ENCODE results near the gene THSD4.

THSD4 gene

GRCh38 chr15:71440489-71441110 lies 325.3 kb downstream of the THSD4 start:
- H3K4me1 ChIP-seq (ENCODE audit: control insufficient read depth, insufficient read depth, low read depth, low read length): peaks cover 4% of the 10 kb centered on the region
- no peak overlapping the region for H3K4ac ChIP-seq (ENCODE audit: low read depth in 1 of 2, low read length in 2 of 2)
- no CpG with 5 or more reads among the region's 3 CpGs for WGBS
- no peak overlapping the region for H2BK5ac ChIP-seq (ENCODE audit: low read depth, low read length, poor library complexity, severe bottlenecking)
- no peak overlapping the region for H3K4me2 ChIP-seq (ENCODE audit: low read length, poor library complexity, severe bottlenecking)
- no peak overlapping the region for H3K14ac ChIP-seq (ENCODE audit: low read length in 2 of 2)
- peak; percentile 69 for DNase-seq
- H3K27me3 ChIP-seq (ENCODE audit: control insufficient read depth in 1 of 2, insufficient read depth in 1 of 2, low read length in 2 of 2): no peaks in the 10 kb centered on the region
- no peak overlapping the region for H3K9ac ChIP-seq (ENCODE audit: low read length)
- no peak overlapping the region for H4K8ac ChIP-seq (ENCODE audit: low read length)
- no peak overlapping the region for H3K27ac ChIP-seq (ENCODE audit: low read length, poor library complexity, severe bottlenecking)
- no peak overlapping the region for H3K23ac ChIP-seq (ENCODE audit: low read length in 2 of 2)
- H3K36me3 ChIP-seq (ENCODE audit: control insufficient read depth in 1 of 2, insufficient read depth in 2 of 2, low read depth in 1 of 2, low read length in 2 of 2): peaks cover 0 to 5% of the 10 kb centered on the region in 2 experiments
- H3K18ac ChIP-seq (ENCODE audit: low read depth in 1 of 2, low read length in 2 of 2): no peak overlapping the region
- H2BK15ac ChIP-seq (ENCODE audit: low read depth, poor library complexity, severe bottlenecking): no peak overlapping the region
- peaks cover 6% of the 10 kb centered on the region for H3K9me3 ChIP-seq (ENCODE audit: control insufficient read depth, low read length)
- H3K4me3 ChIP-seq (ENCODE audit: insufficient read depth in 1 of 2, low read depth in 1 of 2, low read length in 2 of 2): no peak overlapping the region
- no peak overlapping the region for H2BK120ac ChIP-seq (ENCODE audit: low read depth, low read length)
- H3K79me1 ChIP-seq (replicated peaks; ENCODE audit: low read length, poor library complexity, severe bottlenecking): no peaks in the 10 kb centered on the region
- H4K91ac ChIP-seq (ENCODE audit: low read length): no peak overlapping the region
- no peak overlapping the region for H2AK5ac ChIP-seq (ENCODE audit: low read length, severe bottlenecking)
- no peak overlapping the region for H2BK12ac ChIP-seq (ENCODE audit: low read length in 2 of 2)
- no peak overlapping the region for H2AFZ ChIP-seq (ENCODE audit: low read depth, low read length)

GRCh38 chr15:71443538-71443937 lies 328.3 kb downstream of the THSD4 start:
- Histone ChIP-seq H4K91ac (ENCODE audit: low read length) (no peak overlapping the region), H3K4me3 (ENCODE audit: insufficient read depth in 1 of 2, low read depth in 1 of 2, low read length in 2 of 2) (no peak overlapping the region), H3K36me3 (ENCODE audit: control insufficient read depth in 1 of 2, insufficient read depth in 2 of 2, low read depth in 1 of 2, low read length in 2 of 2) (no peaks in the 10 kb centered on the region), H3K4ac (ENCODE audit: low read depth in 1 of 2, low read length in 2 of 2) (no peak overlapping the region), H3K14ac (ENCODE audit: low read length in 2 of 2) (no peak overlapping the region), H3K79me1 (replicated peaks; ENCODE audit: low read length, poor library complexity, severe bottlenecking) (no peaks in the 10 kb centered on the region), H3K18ac (ENCODE audit: low read depth in 1 of 2, low read length in 2 of 2) (no peak overlapping the region), H2AFZ (ENCODE audit: low read depth, low read length) (no peak overlapping the region), H2BK5ac (ENCODE audit: low read depth, low read length, poor library complexity, severe bottlenecking) (no peak overlapping the region), H2BK12ac (ENCODE audit: low read length in 2 of 2) (no peak overlapping the region), H3K4me1 (ENCODE audit: control insufficient read depth, insufficient read depth, low read depth, low read length) (peaks cover 4% of the 10 kb centered on the region), H3K23ac (ENCODE audit: low read length in 2 of 2) (no peak overlapping the region), H2AK5ac (ENCODE audit: low read length, severe bottlenecking) (no peak overlapping the region), H3K9ac (ENCODE audit: low read length) (no peak overlapping the region), H2BK120ac (ENCODE audit: low read depth, low read length) (no peak overlapping the region), H3K27me3 (ENCODE audit: control insufficient read depth in 1 of 2, insufficient read depth in 1 of 2, low read length in 2 of 2) (no peaks in the 10 kb centered on the region), H3K27ac (ENCODE audit: low read length, poor library complexity, severe bottlenecking) (no peak overlapping the region), H4K8ac (ENCODE audit: low read length) (no peak overlapping the region), H3K9me3 (ENCODE audit: control insufficient read depth, low read length) (no peaks in the 10 kb centered on the region), H3K4me2 (ENCODE audit: low read length, poor library complexity, severe bottlenecking) (no peak overlapping the region), H2BK15ac (ENCODE audit: low read depth, poor library complexity, severe bottlenecking) (no peak overlapping the region)
- peak; percentile 53 for DNase-seq
- WGBS: 10% methylated on average over 4 of the region's 4 CpGs

- peaks cover 7% of the 10 kb centered on the region for H3K4me1 ChIP-seq (ENCODE audit: control insufficient read depth, insufficient read depth, low read depth, low read length)
- H3K23ac ChIP-seq (ENCODE audit: low read length in 2 of 2): peak overlapping the region in 1 of 2 experiments; percentile 6
- H2AFZ ChIP-seq (ENCODE audit: low read depth, low read length): no peak overlapping the region
- no peaks in the 10 kb centered on the region for H3K9me3 ChIP-seq (ENCODE audit: control insufficient read depth, low read length)
- H4K91ac ChIP-seq (ENCODE audit: low read length): no peak overlapping the region
- no peak overlapping the region for H2BK12ac ChIP-seq (ENCODE audit: low read length in 2 of 2)
- no peak overlapping the region for H3K9ac ChIP-seq (ENCODE audit: low read length)
- no peak overlapping the region for H3K4me2 ChIP-seq (ENCODE audit: low read length, poor library complexity, severe bottlenecking)
- H3K18ac ChIP-seq (ENCODE audit: low read depth in 1 of 2, low read length in 2 of 2): no peak overlapping the region
- no peak overlapping the region for H3K4me3 ChIP-seq (ENCODE audit: insufficient read depth in 1 of 2, low read depth in 1 of 2, low read length in 2 of 2)
- H2BK5ac ChIP-seq (ENCODE audit: low read depth, low read length, poor library complexity, severe bottlenecking): no peak overlapping the region
- 92% methylated on average over 7 of the region's 7 CpGs for WGBS
- H3K27ac ChIP-seq (ENCODE audit: low read length, poor library complexity, severe bottlenecking): no peak overlapping the region
- DNase-seq: no peak
- H3K36me3 ChIP-seq (ENCODE audit: control insufficient read depth in 1 of 2, insufficient read depth in 2 of 2, low read depth in 1 of 2, low read length in 2 of 2): no peaks in the 10 kb centered on the region
- H3K4ac ChIP-seq (ENCODE audit: low read depth in 1 of 2, low read length in 2 of 2): no peak overlapping the region
- no peak overlapping the region for H2BK15ac ChIP-seq (ENCODE audit: low read depth, poor library complexity, severe bottlenecking)
- H3K79me1 ChIP-seq (replicated peaks; ENCODE audit: low read length, poor library complexity, severe bottlenecking): no peaks in the 10 kb centered on the region
- no peak overlapping the region for H4K8ac ChIP-seq (ENCODE audit: low read length)
- peak overlapping the region; percentile 34 for H2AK5ac ChIP-seq (ENCODE audit: low read length, severe bottlenecking)
- no peak overlapping the region for H2BK120ac ChIP-seq (ENCODE audit: low read depth, low read length)
- no peaks in the 10 kb centered on the region for H3K27me3 ChIP-seq (ENCODE audit: control insufficient read depth in 1 of 2, insufficient read depth in 1 of 2, low read length in 2 of 2)
- no peak overlapping the region for H3K14ac ChIP-seq (ENCODE audit: low read length in 2 of 2)
Measured at GRCh38 chr15:71444032-71444810, 328.9 kb downstream of the THSD4 start.

GRCh38 chr15:71444866-71445590 lies 329.8 kb downstream of the THSD4 start:
- H3K9ac ChIP-seq (ENCODE audit: low read length): no peak overlapping the region
- H3K4ac ChIP-seq (ENCODE audit: low read depth in 1 of 2, low read length in 2 of 2): no peak overlapping the region
- H3K4me2 ChIP-seq (ENCODE audit: low read length, poor library complexity, severe bottlenecking): no peak overlapping the region
- no peak overlapping the region for H2BK12ac ChIP-seq (ENCODE audit: low read length in 2 of 2)
- 62% methylated on average over 5 of the region's 5 CpGs for WGBS
- no peak overlapping the region for H2BK5ac ChIP-seq (ENCODE audit: low read depth, low read length, poor library complexity, severe bottlenecking)
- H3K23ac ChIP-seq (ENCODE audit: low read length in 2 of 2): no peak overlapping the region
- no peak overlapping the region for H4K8ac ChIP-seq (ENCODE audit: low read length)
- H3K27me3 ChIP-seq (ENCODE audit: control insufficient read depth in 1 of 2, insufficient read depth in 1 of 2, low read length in 2 of 2): no peaks in the 10 kb centered on the region
- H4K91ac ChIP-seq (ENCODE audit: low read length): no peak overlapping the region
- no peaks in the 10 kb centered on the region for H3K36me3 ChIP-seq (ENCODE audit: control insufficient read depth in 1 of 2, insufficient read depth in 2 of 2, low read depth in 1 of 2, low read length in 2 of 2)
- DNase-seq: no peak
- no peaks in the 10 kb centered on the region for H3K9me3 ChIP-seq (ENCODE audit: control insufficient read depth, low read length)
- H2AFZ ChIP-seq (ENCODE audit: low read depth, low read length): no peak overlapping the region
- H3K4me1 ChIP-seq (ENCODE audit: control insufficient read depth, insufficient read depth, low read depth, low read length): peaks cover 7% of the 10 kb centered on the region
- no peak overlapping the region for H3K4me3 ChIP-seq (ENCODE audit: insufficient read depth in 1 of 2, low read depth in 1 of 2, low read length in 2 of 2)
- no peaks in the 10 kb centered on the region for H3K79me1 ChIP-seq (replicated peaks; ENCODE audit: low read length, poor library complexity, severe bottlenecking)
- H3K18ac ChIP-seq (ENCODE audit: low read depth in 1 of 2, low read length in 2 of 2): no peak overlapping the region
- H2BK120ac ChIP-seq (ENCODE audit: low read depth, low read length): no peak overlapping the region
- H3K14ac ChIP-seq (ENCODE audit: low read length in 2 of 2): no peak overlapping the region
- H3K27ac ChIP-seq (ENCODE audit: low read length, poor library complexity, severe bottlenecking): peak overlapping the region; percentile 62
- no peak overlapping the region for H2AK5ac ChIP-seq (ENCODE audit: low read length, severe bottlenecking)
- no peak overlapping the region for H2BK15ac ChIP-seq (ENCODE audit: low read depth, poor library complexity, severe bottlenecking)
